Measurements from ENCODE around the gene LMAN2. TPM values are rescaled to one million over a fixed set of nuclear protein-coding genes. Genes with fewer than 3 reads are reported as not detected.

Gene LMAN2, protein sequence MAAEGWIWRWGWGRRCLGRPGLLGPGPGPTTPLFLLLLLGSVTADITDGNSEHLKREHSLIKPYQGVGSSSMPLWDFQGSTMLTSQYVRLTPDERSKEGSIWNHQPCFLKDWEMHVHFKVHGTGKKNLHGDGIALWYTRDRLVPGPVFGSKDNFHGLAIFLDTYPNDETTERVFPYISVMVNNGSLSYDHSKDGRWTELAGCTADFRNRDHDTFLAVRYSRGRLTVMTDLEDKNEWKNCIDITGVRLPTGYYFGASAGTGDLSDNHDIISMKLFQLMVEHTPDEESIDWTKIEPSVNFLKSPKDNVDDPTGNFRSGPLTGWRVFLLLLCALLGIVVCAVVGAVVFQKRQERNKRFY
- total RNA-seq (10 to 100 TPM; 86.2 to 89.0 TPM), polyA plus RNA-seq (100 to 1,000 TPM; 142 to 145 TPM)
- long read RNA-seq, donor 1, transcript LMAN2-208 (8 exons, 1,149 nt): minor isoform, 5 of 743 reads
- long read RNA-seq, donor 1, transcript LMAN2-201 (8 exons, 1,800 nt): major isoform, 685 of 743 reads
- long read RNA-seq, donor 1, partial matches to known transcripts: 34 of 743 reads
- long read RNA-seq, donor 1, other reads (novel, unspliced or antisense): 19 of 743 reads
- long read RNA-seq, donor 2, transcript LMAN2-201 (8 exons, 1,800 nt): major isoform, 112 of 134 reads
- long read RNA-seq, donor 2, partial matches to known transcripts: 12 of 134 reads
- long read RNA-seq, donor 2, other reads (novel, unspliced or antisense): 6 of 134 reads

DNA sequence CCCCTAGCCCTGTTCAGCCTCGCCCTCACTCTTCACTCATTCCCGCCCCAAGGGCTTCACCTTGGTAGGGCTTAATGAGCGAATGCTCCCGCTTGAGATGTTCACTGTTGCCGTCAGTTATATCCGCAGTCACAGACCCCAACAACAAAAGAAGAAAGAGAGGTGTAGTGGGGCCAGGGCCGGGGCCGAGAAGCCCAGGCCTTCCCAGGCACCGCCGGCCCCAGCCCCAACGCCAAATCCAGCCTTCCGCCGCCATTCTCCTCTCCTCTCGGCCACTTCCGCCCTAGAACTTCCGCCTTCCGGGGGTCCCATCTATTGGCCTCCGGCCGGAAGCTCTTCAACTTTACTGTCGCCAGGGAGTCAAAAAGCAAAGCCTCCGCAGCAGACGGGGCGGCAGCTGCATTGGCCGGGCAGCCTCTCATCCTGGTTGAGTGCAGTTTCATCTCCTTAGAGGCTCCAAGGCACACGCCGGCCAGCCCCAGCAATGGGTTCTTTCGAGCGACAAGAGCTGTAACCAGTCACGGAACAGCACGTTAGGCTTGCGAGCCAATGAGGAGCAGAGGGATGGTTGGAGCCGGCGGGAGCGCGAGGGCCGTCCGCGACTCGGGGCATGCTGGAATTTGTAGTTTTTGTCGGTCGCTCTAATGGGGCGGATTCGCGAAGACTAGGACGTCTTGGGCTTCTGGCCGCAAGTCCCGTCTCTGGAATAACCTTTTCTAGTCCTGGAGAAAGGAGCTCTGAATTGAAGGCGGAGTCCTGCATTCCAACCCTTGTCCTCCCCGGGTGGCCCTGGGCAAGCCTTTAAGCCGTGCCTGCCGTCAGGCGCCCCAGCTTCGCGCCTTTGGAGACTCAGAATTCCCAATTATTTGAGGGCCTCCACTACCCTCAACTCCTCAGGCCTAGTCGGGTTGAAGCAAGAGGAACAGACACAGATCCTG lies at the start of gene LMAN2:
TSS of gene LMAN2 (minus strand) at position 277 of the 938 bp plus-strand sequence. CDS start at position 256, 21 bp downstream.
- WGBS, 2 donors: 7 to 8% methylated on average over 52 to 55 of the region's 55 CpGs
- Histone ChIP-seq H3K36me3 (ENCODE audit: control insufficient read depth in 1 of 2, insufficient read depth in 2 of 2, low read length in 1 of 2) (peaks cover 0 to 1% of the 10 kb centered on the region in 2 donors), H3K27me3 (ENCODE audit: control insufficient read depth in 1 of 2, insufficient read depth in 2 of 2, low read length in 1 of 2) (no peaks in the 10 kb centered on the region), H3K4me1 (ENCODE audit: control insufficient read depth in 1 of 2, insufficient read depth in 2 of 2, low read length in 2 of 2) (peaks cover 0 to 3% of the 10 kb centered on the region in 2 donors), H3K27ac (ENCODE audit: low read depth in 1 of 2, low read length in 2 of 2) (peak within 1 kb of the TSS; percentile 31 to 81), H3K4me3 (ENCODE audit: low read length in 2 of 2) (peak within 1 kb of the TSS; percentile 62 to 77), H3K9me3 (ENCODE audit: control insufficient read depth, low read length) (no peaks in the 10 kb centered on the region)
- ATAC-seq (ENCODE audit: low FRiP score) (peak; percentile 97), DNase-seq (peak; percentile 95 to 96)
- intact Hi-C loops (cut with DNase I): no loop called here

DNA sequence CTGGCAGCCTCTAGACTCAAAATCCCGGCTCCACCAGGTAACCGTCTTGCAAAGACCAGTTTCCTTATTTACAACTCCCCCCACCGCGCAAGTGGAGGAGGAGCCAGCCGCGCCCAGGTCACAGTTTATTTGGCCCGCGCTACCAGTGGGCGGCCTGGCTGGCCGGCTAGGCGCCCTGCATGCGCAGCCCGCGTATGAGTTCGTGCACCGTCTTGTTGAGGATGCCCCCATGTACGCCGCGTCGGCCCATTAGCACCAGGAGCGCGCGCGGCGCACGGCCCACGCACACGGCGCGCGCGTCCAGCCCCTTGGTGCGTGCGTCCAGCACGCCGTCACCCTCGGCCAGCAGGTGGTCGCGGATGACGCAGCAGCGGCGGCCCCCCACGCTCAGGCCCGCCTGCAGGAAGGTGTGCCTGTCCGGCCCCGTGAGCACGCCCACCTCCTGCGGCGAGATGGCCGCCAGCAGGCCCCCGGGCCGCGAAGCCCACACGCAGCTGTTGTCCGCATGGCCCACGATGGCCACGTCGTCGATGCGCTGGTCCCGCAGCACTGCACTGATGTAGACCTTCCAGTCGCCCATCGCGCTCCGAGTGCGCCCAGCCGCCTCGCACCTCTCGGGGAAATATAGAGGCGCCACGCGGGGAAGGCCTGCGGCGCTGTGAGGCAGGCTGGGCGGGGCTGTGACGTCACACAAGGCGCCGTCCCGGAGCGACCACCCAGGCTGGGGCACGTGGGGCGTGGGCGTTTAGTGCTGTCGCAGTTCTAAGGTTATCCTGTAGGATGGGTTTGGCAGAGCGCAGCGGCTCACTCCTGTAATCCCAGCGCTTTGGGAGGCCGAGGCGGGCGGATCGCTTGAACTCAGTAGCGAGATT lies 48.8 kb upstream of the LMAN2 start, which contains the start of gene PFN3:
TSS of gene PFN3 (minus strand) at position 665 of the 872 bp plus-strand sequence. CDS start at position 580, 85 bp downstream.
- no peak within 1 kb of the TSS for H3K4me3 ChIP-seq (ENCODE audit: low read length in 2 of 2)
- no peak for DNase-seq
- WGBS, 2 donors: 8 to 11% methylated on average over 89 to 92 of the region's 92 CpGs
- H3K9me3 ChIP-seq (ENCODE audit: control insufficient read depth, low read length): no peaks in the 10 kb centered on the region
- H3K4me1 ChIP-seq (ENCODE audit: control insufficient read depth in 1 of 2, insufficient read depth in 2 of 2, low read length in 2 of 2): no peaks in the 10 kb centered on the region
- peaks cover 0 to 3% of the 10 kb centered on the region in 2 donors for H3K27me3 ChIP-seq (ENCODE audit: control insufficient read depth in 1 of 2, insufficient read depth in 2 of 2, low read length in 1 of 2)
- no peak within 1 kb of the TSS for H3K27ac ChIP-seq (ENCODE audit: low read depth in 1 of 2, low read length in 2 of 2)
- H3K36me3 ChIP-seq (ENCODE audit: control insufficient read depth in 1 of 2, insufficient read depth in 2 of 2, low read length in 1 of 2): no peaks in the 10 kb centered on the region
- intact Hi-C loops (cut with DNase I): no loop called here
- no peak for ATAC-seq (ENCODE audit: low FRiP score)

DNA sequence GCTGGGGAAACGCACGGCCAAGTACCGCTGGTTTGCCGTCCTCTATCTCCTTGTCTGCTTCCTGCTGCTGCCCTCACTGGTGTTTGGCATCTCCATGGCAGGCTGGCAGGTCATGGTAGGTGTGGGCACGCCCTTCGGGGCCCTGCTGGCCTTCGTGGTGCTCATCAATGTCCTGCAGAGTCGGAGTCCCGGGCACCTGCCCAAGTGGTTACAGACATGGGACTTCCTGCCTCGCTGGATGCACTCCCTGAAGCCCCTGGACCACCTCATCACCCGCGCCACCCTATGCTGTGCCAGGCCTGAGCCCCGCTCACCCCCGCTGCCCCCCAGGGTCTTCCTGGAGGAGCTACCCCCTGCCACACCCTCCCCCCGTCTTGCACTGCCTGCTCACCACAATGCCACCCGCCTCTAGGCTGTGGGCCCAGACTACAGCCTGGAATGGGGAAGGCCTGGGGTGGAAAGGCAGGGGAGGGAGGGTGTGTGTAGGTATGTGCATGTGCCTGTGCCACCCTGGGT lies 46.5 kb upstream of the LMAN2 start:
- intact Hi-C loops (cut with DNase I): no loop called here
- no peaks in the 10 kb centered on the region for H3K27me3 ChIP-seq (ENCODE audit: control insufficient read depth in 1 of 2, insufficient read depth in 2 of 2, low read length in 1 of 2)

DNA sequence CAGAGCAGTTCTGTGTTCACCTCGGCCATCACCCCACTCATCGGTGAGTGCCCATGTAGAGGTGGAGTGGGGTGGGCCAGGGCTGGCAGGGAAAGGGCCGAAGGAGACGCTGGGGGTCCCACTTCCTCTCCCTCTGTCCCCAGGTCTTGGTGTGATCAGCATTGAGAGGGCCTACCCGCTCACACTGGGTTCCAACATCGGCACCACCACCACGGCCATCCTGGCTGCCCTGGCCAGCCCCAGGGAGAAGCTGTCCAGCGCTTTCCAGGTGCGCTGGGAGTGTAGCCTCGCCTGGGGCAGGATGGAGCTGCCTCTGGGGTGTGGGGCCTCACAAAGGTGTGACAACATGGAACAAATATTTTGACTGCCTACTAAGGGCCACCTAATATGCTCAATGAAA lies 45.3 kb upstream of the LMAN2 start:
- 89 to 90% methylated on average over 9 to 10 of the region's 10 CpGs for WGBS, 2 donors
- H3K4me3 ChIP-seq (ENCODE audit: low read length in 2 of 2): no peak overlapping the region
- H3K9me3 ChIP-seq (ENCODE audit: control insufficient read depth, low read length): no peaks in the 10 kb centered on the region
- ATAC-seq (ENCODE audit: low FRiP score): no peak
- H3K27me3 ChIP-seq (ENCODE audit: control insufficient read depth in 1 of 2, insufficient read depth in 2 of 2, low read length in 1 of 2): no peaks in the 10 kb centered on the region
- intact Hi-C loops (cut with DNase I): no loop called here
- no peak for DNase-seq
- H3K4me1 ChIP-seq (ENCODE audit: control insufficient read depth in 1 of 2, insufficient read depth in 2 of 2, low read length in 2 of 2): no peaks in the 10 kb centered on the region
- H3K27ac ChIP-seq (ENCODE audit: low read depth in 1 of 2, low read length in 2 of 2): no peak overlapping the region
- H3K36me3 ChIP-seq (ENCODE audit: control insufficient read depth in 1 of 2, insufficient read depth in 2 of 2, low read length in 1 of 2): no peaks in the 10 kb centered on the region

More for the DNA sequence above, 46.5 kb upstream of the LMAN2 start:
- Histone ChIP-seq H3K9me3 (ENCODE audit: control insufficient read depth, low read length) (no peaks in the 10 kb centered on the region), H3K27ac (ENCODE audit: low read depth in 1 of 2, low read length in 2 of 2) (no peak overlapping the region), H3K4me1 (ENCODE audit: control insufficient read depth in 1 of 2, insufficient read depth in 2 of 2, low read length in 2 of 2) (no peaks in the 10 kb centered on the region), H3K4me3 (ENCODE audit: low read length in 2 of 2) (no peak overlapping the region), H3K36me3 (ENCODE audit: control insufficient read depth in 1 of 2, insufficient read depth in 2 of 2, low read length in 1 of 2) (no peaks in the 10 kb centered on the region)
- 89 to 91% methylated on average over 14 to 16 of the region's 16 CpGs for WGBS, 2 donors
- no peak for DNase-seq
- no peak for ATAC-seq (ENCODE audit: low FRiP score)

DNA sequence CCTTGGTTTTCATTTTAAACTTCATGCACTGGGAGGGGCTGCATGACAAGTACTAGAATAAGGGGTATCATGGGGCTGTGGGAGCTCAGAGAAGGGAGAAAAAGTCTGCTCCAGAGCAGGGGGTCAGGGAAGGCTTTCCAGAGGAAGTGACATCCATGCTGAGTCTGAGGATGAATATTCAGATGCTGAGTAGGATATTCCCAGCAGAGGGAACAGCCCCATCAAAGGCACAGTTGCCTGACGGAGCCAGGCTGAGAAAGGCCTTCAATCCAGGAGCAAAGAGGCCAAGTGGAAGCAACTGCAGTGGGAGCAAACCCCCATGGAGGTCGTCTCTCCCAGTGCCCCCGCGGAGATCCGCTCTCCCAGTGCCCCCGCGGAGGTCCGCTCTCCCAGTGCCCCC lies 44.6 kb upstream of the LMAN2 start:
- Histone ChIP-seq H3K4me3 (ENCODE audit: low read length in 2 of 2) (no peak overlapping the region), H3K27me3 (ENCODE audit: control insufficient read depth in 1 of 2, insufficient read depth in 2 of 2, low read length in 1 of 2) (no peaks in the 10 kb centered on the region), H3K9me3 (ENCODE audit: control insufficient read depth, low read length) (no peaks in the 10 kb centered on the region), H3K36me3 (ENCODE audit: control insufficient read depth in 1 of 2, insufficient read depth in 2 of 2, low read length in 1 of 2) (no peaks in the 10 kb centered on the region), H3K4me1 (ENCODE audit: control insufficient read depth in 1 of 2, insufficient read depth in 2 of 2, low read length in 2 of 2) (no peaks in the 10 kb centered on the region), H3K27ac (ENCODE audit: low read depth in 1 of 2, low read length in 2 of 2) (no peak overlapping the region)
- DNase-seq: no peak
- intact Hi-C loops (cut with DNase I): no loop called here
- 45 to 68% methylated on average over 8 of the region's 8 CpGs for WGBS, 2 donors
- ATAC-seq (ENCODE audit: low FRiP score): no peak

DNA sequence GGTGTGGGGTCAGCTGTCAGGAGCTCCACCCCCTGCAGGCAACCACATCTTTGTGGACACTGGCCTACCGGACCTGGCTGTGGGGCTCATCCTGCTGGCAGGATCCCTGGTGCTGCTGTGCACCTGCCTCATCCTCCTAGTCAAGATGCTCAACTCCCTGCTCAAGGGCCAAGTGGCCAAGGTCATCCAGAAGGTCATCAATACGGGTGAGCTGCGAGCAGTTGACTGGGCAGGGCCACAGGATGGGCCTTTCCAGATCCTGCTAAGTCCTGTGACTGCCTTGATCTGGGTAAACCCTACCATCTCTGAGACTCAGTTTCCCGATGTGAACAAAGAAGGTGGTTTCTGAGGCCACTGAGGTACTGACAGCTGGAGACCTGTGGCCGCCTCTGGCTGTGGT lies 42.5 kb upstream of the LMAN2 start:
- intact Hi-C loops (cut with DNase I): loop anchor here in 1 of 2 donors (5.0 kb wide), 2 partner anchors 58 to 108 kb away; no protein-coding TSS in a partner anchor
- Histone ChIP-seq H3K36me3 (ENCODE audit: control insufficient read depth in 1 of 2, insufficient read depth in 2 of 2, low read length in 1 of 2) (no peaks in the 10 kb centered on the region), H3K4me3 (ENCODE audit: low read length in 2 of 2) (no peak overlapping the region), H3K27me3 (ENCODE audit: control insufficient read depth in 1 of 2, insufficient read depth in 2 of 2, low read length in 1 of 2) (no peaks in the 10 kb centered on the region), H3K27ac (ENCODE audit: low read depth in 1 of 2, low read length in 2 of 2) (no peak overlapping the region), H3K9me3 (ENCODE audit: control insufficient read depth, low read length) (no peaks in the 10 kb centered on the region), H3K4me1 (ENCODE audit: control insufficient read depth in 1 of 2, insufficient read depth in 2 of 2, low read length in 2 of 2) (no peaks in the 10 kb centered on the region)
- WGBS, 2 donors: 69 to 92% methylated on average over 5 of the region's 5 CpGs
- DNase-seq (no peak), ATAC-seq (ENCODE audit: low FRiP score) (no peak)

DNA sequence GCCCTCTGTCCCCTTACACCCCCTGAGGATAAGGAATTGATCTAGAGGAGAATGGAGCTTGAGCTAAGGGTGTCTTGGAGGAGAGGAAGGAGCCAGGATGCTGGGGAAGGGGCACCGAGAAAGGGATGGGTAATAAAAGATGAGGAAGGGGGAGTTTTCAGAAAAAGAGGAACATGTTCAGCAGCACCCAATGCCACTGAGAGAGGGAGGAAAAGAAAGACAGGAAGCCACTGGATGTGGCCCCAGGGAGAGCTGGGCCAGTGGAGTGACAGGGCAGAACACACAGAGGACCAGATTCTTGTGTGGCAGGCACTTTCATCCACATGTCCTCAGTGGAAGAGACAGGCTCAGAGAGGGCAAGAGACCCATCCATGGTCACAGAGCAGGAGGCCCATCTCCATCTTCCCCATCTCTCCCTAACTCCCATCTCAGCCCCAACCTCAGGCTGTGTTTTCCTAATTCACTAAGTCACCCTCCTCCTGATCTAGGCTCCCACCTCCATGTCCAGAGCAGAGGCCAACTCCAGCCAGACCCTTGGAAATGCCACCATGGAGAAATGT lies 41.8 kb upstream of the LMAN2 start:
- 87 to 93% methylated on average over 1 of the region's 1 CpG for WGBS, 2 donors
- no peak for ATAC-seq (ENCODE audit: low FRiP score)
- no peak overlapping the region for H3K27ac ChIP-seq (ENCODE audit: low read depth in 1 of 2, low read length in 2 of 2)
- intact Hi-C loops (cut with DNase I): loop anchor here in 1 of 2 donors (5.0 kb wide), 2 partner anchors 59 to 109 kb away; no protein-coding TSS in a partner anchor
- DNase-seq: no peak
- no peaks in the 10 kb centered on the region for H3K9me3 ChIP-seq (ENCODE audit: control insufficient read depth, low read length)
- H3K27me3 ChIP-seq (ENCODE audit: control insufficient read depth in 1 of 2, insufficient read depth in 2 of 2, low read length in 1 of 2): no peaks in the 10 kb centered on the region
- H3K36me3 ChIP-seq (ENCODE audit: control insufficient read depth in 1 of 2, insufficient read depth in 2 of 2, low read length in 1 of 2): no peaks in the 10 kb centered on the region
- H3K4me3 ChIP-seq (ENCODE audit: low read length in 2 of 2): no peak overlapping the region
- H3K4me1 ChIP-seq (ENCODE audit: control insufficient read depth in 1 of 2, insufficient read depth in 2 of 2, low read length in 2 of 2): no peaks in the 10 kb centered on the region
